HCT116 (cell line): ENCODE data around the gene ATP5F1A. TPM values are rescaled to one million over a fixed set of nuclear protein-coding genes. Genes with fewer than 3 reads are reported as not detected.

ENCODE experiments used
- ATAC-seq: fragments of 200-7000 bp; cut with Tn5 transposase; 2 replicates; pipeline ENCODE4 v1.9.1; 2020; ENCODE audit warnings: mild to moderate bottlenecking, moderate library complexity
- BruUV-seq: library from RNA; stranded (reverse); fragments of 400-500 nt; replicated peaks from 2 replicates; lab custom pipeline; 2021; lab: Mats Ljungman, UMichigan
- CTCF ChIA-PET: fragments of 300-600 bp; sonication (Branson Sonifier 250); formaldehyde crosslinking; loops from one replicate; lab custom pipeline; 2021; ENCODE audit warnings: antibody characterized with exemption; lab: Charles Lee
- POLR2A ChIA-PET: fragments of 300-600, 350-600 bp; sonication (Branson Sonifier 250); formaldehyde crosslinking; loops from one replicate; lab custom pipeline; 2021; ENCODE audit warnings: antibody characterized with exemption; lab: Charles Lee
- RAD21 ChIA-PET, 2 experiments: fragments of 300-600 bp; sonication (Branson Sonifier 250); formaldehyde crosslinking; loops; one replicate each; lab custom pipeline; 2023; ENCODE audit warnings: low total read pairs in 2 of 2; ENCODE audit not compliant: uncharacterized antibody in 2 of 2, unreplicated experiment in 2 of 2, low non-redundant PET in 1 of 2; lab: Charles Lee
- DNase-seq: peaks from one replicate; pipeline ENCODE4 v3.0.0-alpha.2; 2010; ENCODE audit warnings: low read depth, low spot score
- H2AFZ ChIP-seq: fragments of 200-600 bp; shearing (Covaris generic), sonication (generic); 2 replicates; pipeline ENCODE4 v1.6.1; 2017; ENCODE audit warnings: low read depth, mixed run types, mixed read lengths, antibody characterized with exemption, low read length; ENCODE audit not compliant: poor library complexity, severe bottlenecking
- H3K27ac ChIP-seq: 2 replicates; pipeline ENCODE4 v1.5.1; 2012; ENCODE audit warnings: low read depth, low read length
- H3K27me3 ChIP-seq: fragments of 200-600 bp; sonication (generic); 2 replicates; pipeline ENCODE4 v1.6.1; 2016; ENCODE audit warnings: mixed run types, low read length, mixed read lengths; ENCODE audit not compliant: insufficient read depth
- H3K36me3 ChIP-seq, 2 experiments: fragments of 200-500 bp in 1 of 2; fragments of 200-600 bp in 1 of 2; sonication (Bioruptor generic) in 1 of 2; sonication (generic) in 1 of 2; 2 replicates each; pipeline versions ENCODE4 v1.5.1 to v1.6.1; 2014 to 2016; ENCODE audit warnings: low read length in 2 of 2, inconsistent platforms in 1 of 2, mixed read lengths in 1 of 2, mixed run types in 1 of 2; ENCODE audit not compliant: insufficient read depth in 2 of 2, control insufficient read depth in 1 of 2
- H3K4me1 ChIP-seq, 2 experiments: fragments of 200-600 bp in 1 of 2; sonication (generic) in 1 of 2; 2 replicates each; pipeline versions ENCODE4 v1.5.1 to v1.6.1; 2012 to 2017; ENCODE audit warnings: low read length in 2 of 2, inconsistent platforms in 1 of 2, mild to moderate bottlenecking in 1 of 2, mixed read lengths in 1 of 2, mixed run types in 1 of 2, moderate library complexity in 1 of 2; ENCODE audit not compliant: insufficient read depth in 2 of 2, control insufficient read depth in 1 of 2
- H3K4me2 ChIP-seq: fragments of 200-600 bp; sonication (generic); 2 replicates; pipeline ENCODE4 v1.6.1; 2017; ENCODE audit warnings: mixed run types, low read length, mixed read lengths
- H3K4me3 ChIP-seq, 2 experiments: fragments of 200-600 bp in 1 of 2; sonication (generic) in 1 of 2; replicated peaks in 1 of 2; 2 replicates each; pipeline ENCODE4 v1.5.1; 2011 to 2016; ENCODE audit warnings: low read length in 2 of 2, control low read depth in 1 of 2, low read depth in 1 of 2, mild to moderate bottlenecking in 1 of 2, mixed read lengths in 1 of 2, mixed run types in 1 of 2
- H3K79me2 ChIP-seq: fragments of 200-600 bp; sonication (generic); 2 replicates; pipeline ENCODE4 v1.6.1; 2017; ENCODE audit warnings: mild to moderate bottlenecking, mixed run types, low read length, moderate library complexity, mixed read lengths; ENCODE audit not compliant: insufficient read depth
- H3K9ac ChIP-seq: fragments of 200-600 bp; sonication (generic); 2 replicates; pipeline ENCODE4 v1.6.1; 2016; ENCODE audit warnings: low read length, mixed read lengths
- H3K9me2 ChIP-seq: fragments of 200-600 bp; sonication (generic), shearing (Covaris generic); 2 replicates; pipeline ENCODE4 v1.6.1; 2017; ENCODE audit warnings: mixed run types, mild to moderate bottlenecking, moderate library complexity; ENCODE audit not compliant: insufficient read depth
- H3K9me3 ChIP-seq, 2 experiments: fragments of 200-500 bp in 1 of 2; fragments of 200-600 bp in 1 of 2; sonication (Bioruptor generic) in 1 of 2; sonication (generic) in 1 of 2; 2 replicates each; pipeline ENCODE4 v1.6.1; 2014 to 2017; ENCODE audit warnings: low read length in 2 of 2, mixed read lengths in 2 of 2, inconsistent platforms in 1 of 2, low read depth in 1 of 2, mild to moderate bottlenecking in 1 of 2, mixed run types in 1 of 2, moderate library complexity in 1 of 2; ENCODE audit not compliant: control insufficient read depth in 1 of 2, insufficient read depth in 1 of 2
- H4K20me1 ChIP-seq: fragments of 200-600 bp; sonication (generic), shearing (Covaris generic); 2 replicates; pipeline ENCODE4 v1.6.1; 2017; ENCODE audit warnings: mixed run types, mild to moderate bottlenecking, moderate library complexity; ENCODE audit not compliant: insufficient read depth
- SIN3A ChIP-seq: IDR thresholded peaks from 2 replicates; pipeline ENCODE4 v1.6.1; 2012; ENCODE audit warnings: low read depth
- TCF7L2 ChIP-seq: IDR thresholded peaks from 2 replicates; pipeline ENCODE4 v1.7.0; 2011; ENCODE audit warnings: borderline replicate concordance, inconsistent platforms; ENCODE audit not compliant: insufficient read depth, insufficient read length; ENCODE audit errors: extremely low read depth
- intact Hi-C: fragments of 100-400 bp; cut with micrococcal nuclease; formaldehyde crosslinking; loops from 2 replicates; pipeline ENCODE4 v1.10.0; 2022
- total RNA-seq: library from RNA; stranded (reverse); gene quantifications from one replicate; pipeline ENCODE4 v1.2.1, GENCODE V29; 2021; ENCODE audit not compliant: unreplicated experiment

ATP5F1A gene
- total RNA-seq, 1 experiment from 2014 or later, result 563 TPM

DNA sequence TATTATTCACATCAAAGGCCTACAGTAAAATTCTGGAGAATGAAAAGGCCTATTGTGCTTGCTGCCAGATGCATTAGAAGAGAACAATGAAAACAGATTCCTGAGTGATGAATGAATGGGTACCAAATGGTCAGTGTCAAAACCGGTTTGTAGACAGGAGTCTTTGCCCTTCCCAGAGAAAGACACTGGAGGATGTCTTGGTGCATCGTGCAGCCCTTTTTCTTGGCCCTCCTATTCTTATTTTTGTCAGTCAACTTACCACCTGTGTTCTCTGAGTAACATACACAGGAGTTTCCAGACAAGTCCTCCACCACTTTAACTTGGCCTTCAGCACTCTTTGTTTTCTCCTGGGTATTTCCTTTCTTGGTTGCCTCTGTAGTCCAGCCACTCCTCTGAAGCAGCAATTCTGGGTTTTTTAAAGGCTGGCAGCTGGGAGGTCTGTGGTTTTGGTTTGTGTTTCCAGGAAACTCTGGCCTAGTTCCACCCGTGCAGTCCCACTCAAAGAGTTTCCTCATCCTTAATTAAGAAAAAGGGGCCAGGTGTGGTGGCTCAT lies 55.4 kb downstream of the ATP5F1A start:
- H3K36me3 ChIP-seq, result no peaks in the 10 kb centered on the region
- no TSS peak for BruUV-seq

GRCh38 chr18:46040747-46041104 lies 57.4 kb downstream of the ATP5F1A start:
- no peak overlapping the region for H3K4me3 ChIP-seq
- intact Hi-C loops, result no loop called here
- no peak for ATAC-seq
- no peaks in the 10 kb centered on the region; the same call in 1 of the 2 replicates for H3K79me2 ChIP-seq
- TF ChIP-seq TCF7L2, result no peak
- TF ChIP-seq, all 23 proteins: peak for 0
- ChIA-PET CTCF (no interaction called here), RAD21 (no interaction called here), POLR2A (no interaction called here)
- Histone ChIP-seq H3K27ac (no peak overlapping the region), H3K9ac (no peak overlapping the region), H3K4me2 (no peak overlapping the region), H3K9me2 (no peaks in the 10 kb centered on the region), H4K20me1 (0 out of 2 replicates have a peak, but pooled peaks cover 3% of the 10 kb centered on the region), H3K36me3 (no peaks in the 10 kb centered on the region), H3K9me3 (no peaks in the 10 kb centered on the region), H3K27me3 (no peaks in the 10 kb centered on the region), H3K4me1 (peaks cover 5 to 16% of the 10 kb centered on the region in 2 experiments; a peak in 3 of 4 replicates), H2AFZ (no peak overlapping the region)
- DNase-seq, result no peak
- no TSS peak for BruUV-seq

More for the DNA sequence above, 55.4 kb downstream of the ATP5F1A start:
- DNase-seq (no peak), ATAC-seq (peak; percentile 72)
- H3K9ac ChIP-seq, result no peak overlapping the region
- no peak overlapping the region for H2AFZ ChIP-seq
- H3K27me3 ChIP-seq, result no peaks in the 10 kb centered on the region
- no peaks in the 10 kb centered on the region; the same call in 1 of the 2 replicates for H3K79me2 ChIP-seq
- H3K4me3 ChIP-seq, result no peak overlapping the region
- no peak overlapping the region for H3K27ac ChIP-seq
- intact Hi-C loops, result no loop called here
- CTCF ChIA-PET, result no interaction called here
- no peaks in the 10 kb centered on the region for H3K9me2 ChIP-seq
- peaks cover 5 to 16% of the 10 kb centered on the region in 2 experiments; a peak in 3 of 4 replicates for H3K4me1 ChIP-seq
- H3K4me2 ChIP-seq, result peak overlapping the region; percentile 39
- no peaks in the 10 kb centered on the region for H3K9me3 ChIP-seq
- RAD21 ChIA-PET, result no interaction called here
- no peak for TF ChIP-seq SIN3A
- TF ChIP-seq, all 23 proteins: peak for 0
- 0 out of 2 replicates have a peak, but pooled peaks cover 3% of the 10 kb centered on the region for H4K20me1 ChIP-seq
- POLR2A ChIA-PET, result no interaction called here
